ENCODE data around the gene GNAT1.

- TF ChIP-seq EZH2phosphoT487 (IDR thresholded peaks at IDR 0.05; ENCODE audit: borderline replicate concordance, low read depth, low read length): no peak
- no peak for TF ChIP-seq CTCF (conservative IDR thresholded peaks at IDR 0.05; ENCODE audit: low read length)
These were observed 30.7 kb downstream of the GNAT1 start for GRCh38 chr3:50222169-50222528.

Data from OCI-LY7 (cell line).